HG03565 (cell line): ENCODE data around the gene PIGX.

Experiments used
- ATAC-seq: cut with Tn5 transposase; IDR thresholded peaks from one replicate; pipeline ENCODE4 v1.9.1; 2021; ENCODE audit warnings: mild to moderate bottlenecking, moderate library complexity; ENCODE audit not compliant: unreplicated experiment

PIGX gene

GRCh38 chr3:196754091-196754981 is 42.2 kb downstream of the PIGX start:
- ATAC-seq = no peak

GRCh38 chr3:196756732-196757131 is 44.6 kb downstream of the PIGX start:
- ATAC-seq = no peak

GRCh38 chr3:196757876-196758739 is 45.9 kb downstream of the PIGX start:
- ATAC-seq = no peak

GRCh38 chr3:196763179-196763578 is 51.0 kb downstream of the PIGX start:
- ATAC-seq = no peak

GRCh38 chr3:196765454-196765853 is 53.3 kb downstream of the PIGX start:
- no peak for ATAC-seq

- no peak for ATAC-seq
These were observed 58.9 kb downstream of the PIGX start for GRCh38 chr3:196771067-196771466.

- no peak for ATAC-seq
These were observed 59.9 kb downstream of the PIGX start for GRCh38 chr3:196772102-196772501.

- no peak for ATAC-seq
These were observed 60.7 kb downstream of the PIGX start for GRCh38 chr3:196772897-196773296.

- ATAC-seq = no peak
These were observed 62.1 kb downstream of the PIGX start for GRCh38 chr3:196774191-196774820.

GRCh38 chr3:196774848-196775422 is 62.8 kb downstream of the PIGX start:
- ATAC-seq = no peak

- ATAC-seq = no peak
These were observed 63.8 kb downstream of the PIGX start for GRCh38 chr3:196775938-196776337.

- no peak for ATAC-seq
These were observed 65.7 kb downstream of the PIGX start for GRCh38 chr3:196777836-196778235.

GRCh38 chr3:196778755-196779154 is 66.6 kb downstream of the PIGX start:
- ATAC-seq = no peak

GRCh38 chr3:196782511-196782910 is 70.3 kb downstream of the PIGX start:
- no peak for ATAC-seq
